Endodermal cell (in vitro differentiated cells): ENCODE results near the gene NKD2. TPM values are rescaled to one million over a fixed set of nuclear protein-coding genes. Genes with fewer than 3 reads are reported as not detected.
"Not testable (repeated sequence)": the region's sequence is repeated elsewhere in the genome, so short reads cannot be mapped to it uniquely, and the experiment has no call there.

Experiments used
- DNase-seq: peaks from one replicate; pipeline ENCODE4 v3.0.0-alpha.2; 2017
- H3K27ac ChIP-seq: 2 replicates; pipeline ENCODE4 v1.5.1; 2013; ENCODE audit warnings: mild to moderate bottlenecking, low read depth, low read length, moderate library complexity
- H3K27me3 ChIP-seq: 2 replicates; pipeline ENCODE4 v1.6.1; 2013; ENCODE audit warnings: mild to moderate bottlenecking, low read length, moderate library complexity; ENCODE audit not compliant: insufficient read depth, control insufficient read depth, poor library complexity, severe bottlenecking
- H3K36me3 ChIP-seq: 2 replicates; pipeline ENCODE4 v1.7.0; 2013; ENCODE audit warnings: mild to moderate bottlenecking, low read length, moderate library complexity; ENCODE audit not compliant: control insufficient read depth, insufficient read depth
- H3K4me1 ChIP-seq: one replicate; pipeline ENCODE4 v1.7.0; 2013; ENCODE audit warnings: low read length; ENCODE audit not compliant: control insufficient read depth, insufficient read depth
- H3K4me3 ChIP-seq: 2 replicates; pipeline ENCODE4 v1.5.1; 2013; ENCODE audit warnings: mild to moderate bottlenecking, low read length, moderate library complexity
- H3K9ac ChIP-seq: 2 replicates; pipeline ENCODE4 v1.6.1; 2013; ENCODE audit warnings: mild to moderate bottlenecking, low read length, moderate library complexity; ENCODE audit not compliant: poor library complexity, severe bottlenecking; ENCODE audit errors: extremely low read depth
- H3K9me3 ChIP-seq: 2 replicates; pipeline ENCODE4 v1.6.1; 2013; ENCODE audit warnings: mild to moderate bottlenecking, low read length, moderate library complexity; ENCODE audit not compliant: control insufficient read depth
- H3K27ac Mint-ChIP-seq: 2 replicates; pipeline ENCODE4 v1.8.0; 2020; ENCODE audit warnings: mixed read lengths
- H3K27me3 Mint-ChIP-seq: 2 replicates; pipeline ENCODE4 v1.8.0; 2021; ENCODE audit warnings: mild to moderate bottlenecking, mixed read lengths; ENCODE audit not compliant: insufficient read depth
- H3K36me3 Mint-ChIP-seq: 2 replicates; pipeline ENCODE4 v1.8.0; 2020; ENCODE audit warnings: low read depth, mixed read lengths
- H3K4me1 Mint-ChIP-seq: 2 replicates; pipeline ENCODE4 v1.8.0; 2020; ENCODE audit warnings: mixed read lengths
- H3K4me3 Mint-ChIP-seq: 2 replicates; pipeline ENCODE4 v1.8.0; 2020; ENCODE audit warnings: mild to moderate bottlenecking, moderate library complexity, mixed read lengths
- H3K9me3 Mint-ChIP-seq: 2 replicates; pipeline ENCODE4 v1.8.0; 2020; ENCODE audit warnings: mild to moderate bottlenecking, mixed read lengths
- CTCF ChIP-seq: fragments of 200-600 bp; sonication (generic); conservative IDR thresholded peaks from 2 replicates; pipeline ENCODE4 v1.5.0; 2021; ENCODE audit warnings: antibody characterized with exemption, mild to moderate bottlenecking
- WGBS, 2 experiments: methylation state at CpG; one replicate each; pipeline versions ENCODE4 v1.1.5 to v1.1.7; 2013; ENCODE audit warnings: missing lambda C conversion rate in 2 of 2, mixed read lengths in 1 of 2; ENCODE audit not compliant: insufficient coverage in 1 of 2, insufficient read length in 1 of 2; 5-methylcytosine and 5-hydroxymethylcytosine counted together
- total RNA-seq, 2 donors: library from RNA; stranded (reverse); fragmentation: NEBNext Ultra II Directional in 1 of 2; extraction: Animal tissue kit (Norgen Biotek cat#: 25700) in 1 of 2; gene quantifications; 2 replicates in 1 of 2; 3 replicates in 1 of 2; pipeline ENCODE4 v1.2.1, GENCODE V29; 2021

Gene NKD2
- total RNA-seq, 2 donors from 2014 or later = 11.2 to 13.9 TPM

- H3K9ac ChIP-seq = no peak overlapping the region
- Mint-ChIP-seq H3K4me1 (no peaks in the 10 kb centered on the region), H3K27ac (no peak overlapping the region), H3K36me3 (peaks cover 34% of the 10 kb centered on the region), H3K4me3 (no peak overlapping the region), H3K27me3 (no peaks in the 10 kb centered on the region), H3K9me3 (no peaks in the 10 kb centered on the region)
- no peaks in the 10 kb centered on the region for H3K4me1 ChIP-seq
- no peaks in the 10 kb centered on the region for H3K9me3 ChIP-seq
- H3K27me3 ChIP-seq = no peaks in the 10 kb centered on the region
- 97% methylated on average over 22 to 28 of the region's 35 CpGs for WGBS, 2 experiments
- H3K36me3 ChIP-seq = no peaks in the 10 kb centered on the region
- H3K27ac ChIP-seq = no peak overlapping the region
- no peak for TF ChIP-seq CTCF
- DNase-seq = no peak
- H3K4me3 ChIP-seq = no peak overlapping the region
Observed at GRCh38 chr5:1079961-1080360, 71.4 kb downstream of the NKD2 start.

- H3K27me3 ChIP-seq = no peaks in the 10 kb centered on the region
- WGBS, 2 experiments = 91 to 94% methylated on average over 16 to 18 of the region's 18 CpGs
- Mint-ChIP-seq H3K27me3 (no peaks in the 10 kb centered on the region), H3K36me3 (peaks cover 34% of the 10 kb centered on the region), H3K4me1 (no peaks in the 10 kb centered on the region), H3K27ac (no peak overlapping the region), H3K4me3 (no peak overlapping the region), H3K9me3 (no peaks in the 10 kb centered on the region)
- no peaks in the 10 kb centered on the region for H3K9me3 ChIP-seq
- no peak overlapping the region for H3K4me3 ChIP-seq
- no peak for DNase-seq
- H3K36me3 ChIP-seq = no peaks in the 10 kb centered on the region
- peak overlapping the region; percentile 64 for H3K27ac ChIP-seq
- H3K4me1 ChIP-seq = no peaks in the 10 kb centered on the region
- H3K9ac ChIP-seq = no peak overlapping the region
- no peak for TF ChIP-seq CTCF
Observed at GRCh38 chr5:1080432-1080831, 71.8 kb downstream of the NKD2 start.

- H3K4me3 Mint-ChIP-seq = no peak overlapping the region
- H3K36me3 ChIP-seq = peaks cover 4% of the 10 kb centered on the region
- H3K9ac ChIP-seq = no peak overlapping the region
- H3K4me3 ChIP-seq = no peak overlapping the region
- H3K27ac Mint-ChIP-seq = peak overlapping the region; percentile 48
- 95 to 97% methylated on average over 23 to 26 of the region's 26 CpGs for WGBS, 2 experiments
- H3K4me1 Mint-ChIP-seq = no peaks in the 10 kb centered on the region
- H3K9me3 Mint-ChIP-seq = no peaks in the 10 kb centered on the region
- H3K27ac ChIP-seq = no peak overlapping the region
- H3K36me3 Mint-ChIP-seq = peaks cover 37% of the 10 kb centered on the region
- H3K9me3 ChIP-seq = no peaks in the 10 kb centered on the region
- H3K4me1 ChIP-seq = no peaks in the 10 kb centered on the region
- no peak for DNase-seq
- H3K27me3 Mint-ChIP-seq = no peaks in the 10 kb centered on the region
- H3K27me3 ChIP-seq = no peaks in the 10 kb centered on the region
- no peak for TF ChIP-seq CTCF
Observed at GRCh38 chr5:1081519-1081918, 72.9 kb downstream of the NKD2 start.

GRCh38 chr5:1083026-1083425 is 74.4 kb downstream of the NKD2 start:
- H3K4me1 Mint-ChIP-seq, H3K36me3 ChIP-seq, H3K4me1 ChIP-seq, H3K27ac ChIP-seq, H3K4me3 ChIP-seq, H3K27ac Mint-ChIP-seq, H3K27me3 Mint-ChIP-seq, H3K4me3 Mint-ChIP-seq, DNase-seq, H3K9me3 Mint-ChIP-seq, H3K27me3 ChIP-seq, H3K9ac ChIP-seq, H3K9me3 ChIP-seq: not testable (repeated sequence)
- WGBS, 2 experiments = 94 to 96% methylated on average over 14 to 15 of the region's 15 CpGs
- peaks cover 36% of the 10 kb centered on the region for H3K36me3 Mint-ChIP-seq
